Umbilical cord (tissue), 2 donors: ENCODE data around the gene NUP93. TPM values are rescaled to one million over a fixed set of nuclear protein-coding genes. Genes with fewer than 3 reads are reported as not detected.

Experiments
- DNase-seq: peaks from one replicate; pipeline ENCODE4 v3.0.0-alpha.2; 2015; ENCODE audit warnings: low spot score
- total RNA-seq: library from RNA; depleted of rRNA; stranded (reverse); fragments of >200 nt; gene quantifications from one replicate; pipeline ENCODE4 v1.2.3, GENCODE V29; 2014; ENCODE audit warnings: low replicate concordance; ENCODE audit not compliant: insufficient read depth

NUP93 gene
- total RNA-seq, 1 donor from 2014 or later: 29.9 TPM

DNA sequence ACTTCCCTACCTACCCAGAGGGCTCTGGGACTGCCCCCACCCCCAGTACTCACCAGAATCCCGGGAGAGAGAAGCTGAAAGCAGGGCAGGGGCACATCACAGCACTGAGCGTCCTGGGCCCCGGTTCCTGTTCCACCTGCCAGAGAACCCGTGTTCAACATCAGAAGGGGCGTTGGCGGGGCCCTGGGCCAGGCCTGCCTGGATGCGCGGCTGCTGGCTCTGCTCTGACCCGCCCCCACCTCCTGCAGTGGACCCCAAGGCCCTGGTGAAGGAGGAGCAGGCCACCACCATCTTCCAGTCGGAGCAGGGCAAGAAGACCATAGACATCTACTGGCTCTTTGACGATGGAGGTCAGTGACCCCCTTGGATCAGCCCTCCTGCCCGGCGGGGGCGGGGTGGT lies 162.8 kb downstream of the NUP93 start:
- no peak for DNase-seq

DNA sequence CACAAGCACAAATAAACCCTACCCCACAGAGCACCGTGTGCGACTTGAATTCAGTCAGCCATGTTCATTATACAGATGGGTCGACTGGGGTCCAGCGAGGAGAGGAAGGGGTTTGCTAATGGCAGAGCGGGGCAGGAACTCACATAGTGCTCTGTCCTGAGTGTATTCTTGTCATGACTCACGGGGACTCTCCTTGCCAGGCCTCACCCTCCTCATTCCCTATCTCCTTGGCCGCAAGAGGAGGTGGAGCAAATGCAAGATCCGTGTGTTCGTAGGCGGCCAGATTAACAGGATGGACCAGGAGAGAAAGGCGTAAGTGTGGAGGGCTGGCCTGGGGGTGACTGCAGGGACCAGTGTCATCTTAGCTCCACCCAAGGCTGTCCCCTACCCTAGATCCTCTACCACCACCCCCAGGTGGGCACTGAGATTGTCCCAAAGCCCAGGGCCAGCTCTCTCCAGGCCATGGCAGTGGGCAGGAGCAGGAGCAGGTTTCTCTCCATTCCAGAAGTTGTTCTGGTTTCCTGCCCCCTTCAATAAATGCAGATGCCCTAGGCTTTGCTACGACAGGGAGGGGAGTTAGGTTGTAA lies 164.5 kb downstream of the NUP93 start:
- DNase-seq: no peak

DNA sequence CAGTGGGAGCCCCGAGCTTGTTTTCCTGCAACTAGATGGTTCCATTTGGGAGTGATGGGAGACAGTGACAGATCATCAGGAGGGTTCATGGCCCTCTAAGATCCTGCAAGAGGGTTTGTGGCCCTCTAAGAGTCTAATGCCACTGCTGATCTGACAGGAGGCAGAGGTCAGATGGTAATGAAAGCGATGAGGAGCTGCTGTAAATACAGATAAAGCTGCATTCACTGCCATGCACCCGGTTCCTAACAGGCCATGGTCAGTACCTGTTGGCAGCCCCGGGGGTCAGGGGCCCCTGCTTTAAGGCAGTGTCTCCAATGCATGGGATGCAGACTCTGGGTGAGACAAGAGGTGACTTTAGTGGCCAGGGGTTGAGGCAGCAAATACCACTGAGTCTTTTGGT lies 165.9 kb downstream of the NUP93 start:
- DNase-seq: no peak

DNA sequence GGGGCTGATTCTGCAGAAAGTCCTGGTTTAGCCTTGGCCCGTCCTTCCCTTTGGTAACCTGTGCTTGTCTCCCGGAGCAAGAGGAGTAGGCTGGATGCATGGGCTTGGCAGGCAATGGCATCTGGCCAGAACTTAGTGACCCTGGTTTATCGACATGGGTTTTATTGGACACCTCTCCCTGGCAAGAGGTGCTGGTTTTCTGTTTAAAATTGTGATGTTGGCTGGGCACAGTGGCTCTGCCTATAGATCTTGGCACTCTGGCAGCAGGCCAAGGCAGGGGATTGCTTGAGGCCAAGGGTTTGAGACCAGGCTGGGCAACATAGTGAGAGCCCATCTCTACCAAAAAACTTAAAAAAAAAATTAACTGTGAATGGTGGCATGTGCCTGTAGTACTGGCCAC lies 166.3 kb downstream of the NUP93 start:
- DNase-seq: no peak

DNA sequence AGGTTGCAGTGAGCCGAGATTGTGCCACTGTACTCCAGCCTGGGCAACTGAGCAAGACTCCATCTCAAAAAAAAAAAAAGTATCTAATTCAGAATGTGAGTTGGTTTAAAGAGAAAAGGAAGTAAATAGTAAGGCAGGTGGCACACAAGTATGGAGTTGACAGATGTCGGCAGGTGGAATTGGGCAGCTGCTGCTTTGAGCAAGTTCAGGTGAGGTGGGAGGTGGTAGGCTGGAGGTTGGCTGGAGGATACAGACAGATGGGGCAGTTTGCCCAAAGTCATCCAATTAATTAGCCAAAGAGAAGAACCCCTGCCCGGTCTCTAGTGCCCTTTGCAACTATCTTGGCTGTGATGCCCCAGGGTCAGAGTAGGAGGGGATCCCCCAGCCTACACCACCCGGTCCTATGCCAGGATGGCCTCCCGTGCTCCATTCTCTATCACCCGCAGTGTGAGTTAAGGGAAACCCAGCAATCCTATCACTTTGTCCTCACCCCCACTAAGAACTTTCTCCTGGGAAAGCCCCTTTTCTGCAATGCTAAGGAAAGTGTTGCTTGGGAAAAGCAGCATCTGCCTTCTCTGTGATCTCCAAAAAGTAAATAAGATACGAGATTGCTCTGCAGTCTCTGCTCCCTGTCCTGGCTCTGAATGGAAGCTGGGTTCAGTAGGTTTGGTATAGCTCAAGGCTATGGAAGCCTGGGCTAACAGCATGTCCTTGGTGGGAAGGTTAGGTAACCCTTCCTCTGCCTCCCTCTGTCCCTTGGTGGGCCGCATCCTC lies 167.3 kb downstream of the NUP93 start:
- DNase-seq: no peak

DNA sequence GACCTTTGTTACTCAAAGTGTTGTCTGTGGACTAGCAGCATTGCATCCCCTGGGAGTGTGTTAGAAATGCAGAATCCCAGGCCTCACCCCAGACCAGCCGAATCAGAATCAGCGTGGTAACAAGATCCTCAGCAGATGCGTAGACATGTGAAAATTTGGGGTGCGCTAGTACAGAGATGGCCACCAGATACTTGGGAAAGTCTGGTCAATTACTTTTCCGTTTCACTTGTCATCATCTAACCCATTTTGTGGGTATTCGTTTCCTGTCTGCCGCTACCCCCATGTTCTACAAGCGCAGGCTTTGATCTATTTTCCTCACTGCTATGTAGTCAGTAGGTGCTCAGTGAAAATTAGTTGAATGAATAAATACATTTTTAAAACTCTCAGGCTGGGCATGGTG lies 168.9 kb downstream of the NUP93 start:
- DNase-seq: no peak

Other genes starting within 250 kb of the NUP93 start
- 52.7 TPM for gene BBS2, start 210.1 kb upstream of the NUP93 start, total RNA-seq
- not detected for gene MT4, start 165.1 kb upstream of the NUP93 start, total RNA-seq
- not detected for gene MT3, start 140.6 kb upstream of the NUP93 start, total RNA-seq
- gene MT2A, start 121.5 kb upstream of the NUP93 start, total RNA-seq: 12.0 TPM
- 47.4 TPM for gene MT1E, start 104.3 kb upstream of the NUP93 start, total RNA-seq
- not detected for gene MT1M, start 97.5 kb upstream of the NUP93 start, total RNA-seq
- gene MT1A, start 91.5 kb upstream of the NUP93 start, total RNA-seq: not detected
- gene MT1B, start 78.2 kb upstream of the NUP93 start, total RNA-seq: not detected
- 6.5 TPM for gene MT1F, start 72.2 kb upstream of the NUP93 start, total RNA-seq
- gene MT1G, start 62.1 kb upstream of the NUP93 start, total RNA-seq: not detected
- 13.0 TPM for gene MT1H, start 60.3 kb upstream of the NUP93 start, total RNA-seq
- 2.9 TPM for gene MT1X, start 47.7 kb upstream of the NUP93 start, total RNA-seq
- 0.96 TPM for gene SLC12A3, start 135.1 kb downstream of the NUP93 start, total RNA-seq
- gene HERPUD1, start 202.0 kb downstream of the NUP93 start, total RNA-seq: 81.6 TPM
- not detected for gene CETP, start 231.8 kb downstream of the NUP93 start, total RNA-seq